ENCODE measurements around the gene GRM1.

Gene GRM1

GRCh38 chr6:146300521-146300920 lies 271.7 kb downstream of the GRM1 start:
- DNase-seq (ENCODE audit: low read depth): no peak

GRCh38 chr6:146301764-146302163 lies 272.9 kb downstream of the GRM1 start:
- TF ChIP-seq CTCF (IDR thresholded peaks at IDR 0.05; ENCODE audit: insufficient read depth, low read depth, low read length, missing control alignments): no peak
- no peak for DNase-seq (ENCODE audit: low read depth)

More at GRCh38 chr6:146300521-146300920, 271.7 kb downstream of the GRM1 start:
- no peak overlapping the region for H3K4me3 ChIP-seq (ENCODE audit: low read length)
- TF ChIP-seq CTCF (IDR thresholded peaks at IDR 0.05; ENCODE audit: insufficient read depth, low read depth, low read length, missing control alignments): no peak

GRCh38 chr6:146302994-146303393 lies 274.1 kb downstream of the GRM1 start:
- TF ChIP-seq CTCF (IDR thresholded peaks at IDR 0.05; ENCODE audit: insufficient read depth, low read depth, low read length, missing control alignments): no peak
- no peak for DNase-seq (ENCODE audit: low read depth)
- no peak overlapping the region for H3K4me3 ChIP-seq (ENCODE audit: low read length)

More at GRCh38 chr6:146301764-146302163, 272.9 kb downstream of the GRM1 start:
- no peak overlapping the region for H3K4me3 ChIP-seq (ENCODE audit: low read length)

- no peak overlapping the region for H3K4me3 ChIP-seq (ENCODE audit: low read length)
- peak; percentile 42 for DNase-seq (ENCODE audit: low read depth)
- TF ChIP-seq CTCF (IDR thresholded peaks at IDR 0.05; ENCODE audit: insufficient read depth, low read depth, low read length, missing control alignments): no peak
These were observed 275.3 kb downstream of the GRM1 start for GRCh38 chr6:146304181-146304580.

GRCh38 chr6:146305092-146305491 lies 276.2 kb downstream of the GRM1 start:
- no peak for TF ChIP-seq CTCF (IDR thresholded peaks at IDR 0.05; ENCODE audit: insufficient read depth, low read depth, low read length, missing control alignments)
- no peak overlapping the region for H3K4me3 ChIP-seq (ENCODE audit: low read length)
- DNase-seq (ENCODE audit: low read depth): no peak

- no peak overlapping the region for H3K4me3 ChIP-seq (ENCODE audit: low read length)
- TF ChIP-seq CTCF (IDR thresholded peaks at IDR 0.05; ENCODE audit: insufficient read depth, low read depth, low read length, missing control alignments): no peak
- DNase-seq (ENCODE audit: low read depth): no peak
These were observed 277.1 kb downstream of the GRM1 start for GRCh38 chr6:146305951-146306350.

GRCh38 chr6:146310628-146311027 lies 281.8 kb downstream of the GRM1 start:
- DNase-seq (ENCODE audit: low read depth): no peak
- TF ChIP-seq CTCF (IDR thresholded peaks at IDR 0.05; ENCODE audit: insufficient read depth, low read depth, low read length, missing control alignments): no peak
- no peak overlapping the region for H3K4me3 ChIP-seq (ENCODE audit: low read length)
